ENCODE measurements around the gene METRNL. TPM values are rescaled to one million over a fixed set of nuclear protein-coding genes. Genes with fewer than 3 reads are reported as not detected.

The METRNL gene
- total RNA-seq, 1 experiment from 2014 or later: 30.6 TPM

- Histone ChIP-seq H3K9me3 (ENCODE audit: low read length) (no peaks in the 10 kb centered on the region), H3K4me3 (ENCODE audit: low read length) (0 out of 2 replicates have a peak overlapping the region, but pooled peaks have one; percentile 69), H3K27ac (ENCODE audit: low read length) (no peak overlapping the region), H3K79me2 (ENCODE audit: low read length) (no peaks in the 10 kb centered on the region), H3K4me2 (ENCODE audit: low read length) (peak overlapping the region; percentile 96), H4K20me1 (ENCODE audit: low read length) (no peaks in the 10 kb centered on the region), H3K4me1 (ENCODE audit: insufficient read depth, low read length) (peaks cover 18% of the 10 kb centered on the region), H3K9ac (ENCODE audit: low read length) (no peak overlapping the region), H3K9me2 (replicated peaks; ENCODE audit: low read length) (no peaks in the 10 kb centered on the region), H3K36me3 (ENCODE audit: low read depth, low read length) (no peaks in the 10 kb centered on the region), H2AFZ (ENCODE audit: low read length) (peak overlapping the region; percentile 83; the same call in 1 of the 2 replicates), H3F3A (ENCODE audit: low read length, unreplicated experiment) (no peaks in the 10 kb centered on the region), H3K27me3 (ENCODE audit: low read length) (no peaks in the 10 kb centered on the region)
- no peak for TF ChIP-seq EZH2 (IDR thresholded peaks at IDR 0.05; ENCODE audit: low read length, unreplicated experiment)
- no peak for TF ChIP-seq EZH2phosphoT487 (IDR thresholded peaks at IDR 0.05; ENCODE audit: borderline replicate concordance, low read length)
- no peak for TF ChIP-seq CTCF (conservative IDR thresholded peaks at IDR 0.05; ENCODE audit: low read depth, low read length)
- ChIA-PET CTCF (no interaction called here), POLR2A (ENCODE audit: unreplicated experiment) (no interaction called here)
- intact Hi-C loops (cut with micrococcal nuclease): no loop called here
- no peak for ATAC-seq
- DNase-seq: no peak
- no TSS peak for BruUV-seq (replicated peaks)
These were observed 30.0 kb downstream of the METRNL start for GRCh38 chr17:83109386-83109785.

- Histone ChIP-seq H3K27ac (ENCODE audit: low read length) (peak overlapping the region; percentile 23; the same call in 1 of the 2 replicates), H2AFZ (ENCODE audit: low read length) (peak overlapping the region; percentile 83), H4K20me1 (ENCODE audit: low read length) (no peaks in the 10 kb centered on the region), H3K4me3 (ENCODE audit: low read length) (peak overlapping the region; percentile 69), H3K27me3 (ENCODE audit: low read length) (no peaks in the 10 kb centered on the region), H3K4me1 (ENCODE audit: insufficient read depth, low read length) (peaks cover 18% of the 10 kb centered on the region), H3K36me3 (ENCODE audit: low read depth, low read length) (no peaks in the 10 kb centered on the region), H3K9me2 (replicated peaks; ENCODE audit: low read length) (no peaks in the 10 kb centered on the region), H3K79me2 (ENCODE audit: low read length) (no peaks in the 10 kb centered on the region), H3K4me2 (ENCODE audit: low read length) (peak overlapping the region; percentile 96), H3F3A (ENCODE audit: low read length, unreplicated experiment) (no peaks in the 10 kb centered on the region), H3K9ac (ENCODE audit: low read length) (peak overlapping the region; percentile 16; the same call in 1 of the 2 replicates), H3K9me3 (ENCODE audit: low read length) (no peaks in the 10 kb centered on the region)
- DNase-seq (peak; percentile 96), ATAC-seq (peak; percentile 95)
- ChIA-PET POLR2A (ENCODE audit: unreplicated experiment) (no interaction called here), CTCF (no interaction called here)
- intact Hi-C loops (cut with micrococcal nuclease): no loop called here
- no TSS peak for BruUV-seq (replicated peaks)
- TF ChIP-seq EZH2 (IDR thresholded peaks at IDR 0.05; ENCODE audit: low read length, unreplicated experiment): no peak
- TF ChIP-seq EZH2phosphoT487 (IDR thresholded peaks at IDR 0.05; ENCODE audit: borderline replicate concordance, low read length): no peak
- no peak for TF ChIP-seq CTCF (conservative IDR thresholded peaks at IDR 0.05; ENCODE audit: low read depth, low read length)
These were observed 30.6 kb downstream of the METRNL start for GRCh38 chr17:83109793-83110645.

GRCh38 chr17:83110735-83111134, 31.3 kb downstream of the METRNL start:
- H2AFZ ChIP-seq (ENCODE audit: low read length): peak overlapping the region; percentile 83

More at GRCh38 chr17:83110735-83111134, 31.3 kb downstream of the METRNL start:
- no peaks in the 10 kb centered on the region for H3F3A ChIP-seq (ENCODE audit: low read length, unreplicated experiment)
- H3K27me3 ChIP-seq (ENCODE audit: low read length): no peaks in the 10 kb centered on the region
- TF ChIP-seq CTCF (conservative IDR thresholded peaks at IDR 0.05; ENCODE audit: low read depth, low read length) (no peak), EZH2phosphoT487 (IDR thresholded peaks at IDR 0.05; ENCODE audit: borderline replicate concordance, low read length) (no peak), EZH2 (IDR thresholded peaks at IDR 0.05; ENCODE audit: low read length, unreplicated experiment) (no peak)
- H3K9me2 ChIP-seq (replicated peaks; ENCODE audit: low read length): no peaks in the 10 kb centered on the region
- H3K79me2 ChIP-seq (ENCODE audit: low read length): no peaks in the 10 kb centered on the region
- intact Hi-C loops (cut with micrococcal nuclease): no loop called here
- H3K4me3 ChIP-seq (ENCODE audit: low read length): peak overlapping the region; percentile 69
- H3K9ac ChIP-seq (ENCODE audit: low read length): 0 out of 2 replicates have a peak overlapping the region, but pooled peaks have one; percentile 16
- peaks cover 18% of the 10 kb centered on the region for H3K4me1 ChIP-seq (ENCODE audit: insufficient read depth, low read length)
- POLR2A ChIA-PET (ENCODE audit: unreplicated experiment): no interaction called here
- DNase-seq (no peak), ATAC-seq (no peak)
- H3K36me3 ChIP-seq (ENCODE audit: low read depth, low read length): no peaks in the 10 kb centered on the region
- H3K9me3 ChIP-seq (ENCODE audit: low read length): no peaks in the 10 kb centered on the region
- CTCF ChIA-PET: no interaction called here
- no TSS peak for BruUV-seq (replicated peaks)
- no peak overlapping the region for H3K27ac ChIP-seq (ENCODE audit: low read length)
- H3K4me2 ChIP-seq (ENCODE audit: low read length): peak overlapping the region; percentile 96
- H4K20me1 ChIP-seq (ENCODE audit: low read length): no peaks in the 10 kb centered on the region

Measured in PC-3 (cell line).